Measurements from ENCODE around the gene CFTR. TPM values are rescaled to one million over a fixed set of nuclear protein-coding genes. Genes with fewer than 3 reads are reported as not detected.

CFTR gene
- polyA plus RNA-seq, 4 donors: 23.5 to 51.0 (median 26.5) TPM

DNA sequence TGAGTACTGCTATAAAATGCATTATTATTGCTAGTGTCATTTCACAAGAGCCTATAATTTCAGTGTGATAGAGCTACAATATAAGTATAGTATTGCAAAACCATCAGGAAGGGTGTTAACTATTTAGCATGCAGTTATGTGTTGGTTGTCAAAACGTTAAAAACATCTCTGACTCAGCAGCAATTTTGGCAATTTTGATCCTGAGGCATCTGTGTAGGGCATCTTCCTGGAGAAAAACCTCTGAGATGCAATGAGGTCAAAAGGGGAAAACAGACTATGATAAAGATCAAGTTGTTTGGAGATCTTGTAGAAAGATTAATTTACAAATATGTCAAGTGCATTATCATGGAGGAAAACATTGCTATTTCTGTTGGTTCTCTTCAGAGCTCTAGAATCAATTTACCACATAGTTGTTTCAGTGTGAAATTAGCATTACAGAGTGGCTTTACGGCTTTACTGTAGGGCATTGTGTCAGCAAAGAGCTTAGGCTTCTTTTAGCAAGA lies 5.3 kb downstream of the CFTR start:
- DNase-seq: peak; percentile 46 to 52
- 31 to 38% (median 37%) methylated on average over 2 of the region's 2 CpGs for WGBS, 3 donors
- H3K36me3 ChIP-seq (ENCODE audit: control insufficient read depth in 3 of 3, insufficient read depth in 2 of 3, low read depth in 1 of 3, low read length in 3 of 3): no peaks in the 10 kb centered on the region
- no peaks in the 10 kb centered on the region for H3K27me3 ChIP-seq (ENCODE audit: control insufficient read depth in 3 of 3, insufficient read depth in 3 of 3, low read length in 3 of 3)
- no peaks in the 10 kb centered on the region for H3K9me3 ChIP-seq (ENCODE audit: control insufficient read depth in 2 of 2, insufficient read depth in 1 of 2, low read depth in 1 of 2, low read length in 1 of 2)
- peaks cover 0 to 15% (median 2%) of the 10 kb centered on the region in 3 donors for H3K4me1 ChIP-seq (ENCODE audit: control insufficient read depth in 3 of 3, insufficient read depth in 2 of 3, low read depth in 1 of 3, low read length in 2 of 3)
- FAIRE-seq: no peak
- no peak overlapping the region for H3K4me3 ChIP-seq (ENCODE audit: low read depth in 1 of 3, low read length in 3 of 3)
- no peak overlapping the region for H3K27ac ChIP-seq (ENCODE audit: low read depth in 1 of 3, low read length in 2 of 3)

DNA sequence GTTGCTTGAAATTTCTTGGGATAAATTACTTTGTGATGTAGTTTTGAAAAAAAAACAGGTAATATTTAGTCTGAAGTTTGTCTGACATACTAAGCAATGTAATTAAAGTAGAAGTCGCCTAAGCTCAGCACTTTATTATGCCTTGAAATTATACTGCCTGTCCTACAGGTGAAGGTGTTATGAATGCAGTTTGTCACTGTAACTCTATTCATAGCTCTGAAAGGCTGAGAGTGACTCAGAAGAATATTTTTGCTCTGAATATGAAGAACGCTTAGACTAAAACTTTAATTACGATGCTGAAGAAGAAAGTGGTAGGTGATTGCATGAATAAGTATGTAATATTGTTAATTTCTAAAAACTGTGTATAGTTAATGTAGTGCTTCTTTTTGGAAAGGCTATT lies 9.2 kb downstream of the CFTR start:
- peaks cover 0 to 1% (median 0%) of the 10 kb centered on the region in 3 donors for H3K36me3 ChIP-seq (ENCODE audit: control insufficient read depth in 3 of 3, insufficient read depth in 2 of 3, low read depth in 1 of 3, low read length in 3 of 3)
- 39 to 67% (median 48%) methylated on average over 3 of the region's 3 CpGs for WGBS, 3 donors
- H3K9me3 ChIP-seq (ENCODE audit: control insufficient read depth in 2 of 2, insufficient read depth in 1 of 2, low read depth in 1 of 2, low read length in 1 of 2): no peaks in the 10 kb centered on the region
- H3K27me3 ChIP-seq (ENCODE audit: control insufficient read depth in 3 of 3, insufficient read depth in 3 of 3, low read length in 3 of 3): no peaks in the 10 kb centered on the region
- H3K27ac ChIP-seq (ENCODE audit: low read depth in 1 of 3, low read length in 2 of 3): peak overlapping the region in 1 of 3 donors; percentile 59
- DNase-seq (no peak), FAIRE-seq (no peak)
- peaks cover 0 to 26% (median 2%) of the 10 kb centered on the region in 3 donors for H3K4me1 ChIP-seq (ENCODE audit: control insufficient read depth in 3 of 3, insufficient read depth in 2 of 3, low read depth in 1 of 3, low read length in 2 of 3)
- no peak overlapping the region for H3K4me3 ChIP-seq (ENCODE audit: low read depth in 1 of 3, low read length in 3 of 3)

DNA sequence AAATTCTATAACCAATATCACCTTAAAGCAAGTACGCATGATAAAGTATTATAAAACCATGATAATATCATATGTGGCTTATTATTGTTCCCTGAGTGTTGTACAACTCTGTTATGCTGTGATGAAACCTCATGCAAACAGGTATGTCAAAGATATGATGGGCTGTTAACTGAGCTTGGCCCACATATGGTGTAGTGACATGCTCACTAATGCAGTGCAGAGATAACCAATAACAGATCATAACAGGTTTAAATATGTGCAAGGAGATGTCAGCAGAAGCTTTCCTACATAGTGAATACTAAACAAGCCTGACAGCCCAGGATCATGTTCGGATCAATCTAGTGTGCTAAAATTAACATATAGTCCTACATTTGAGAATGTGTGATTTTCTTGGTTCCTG lies 9.6 kb downstream of the CFTR start:
- DNase-seq: peak in 1 of 2 donors; percentile 49
- no peak for FAIRE-seq
- WGBS, 3 donors: 25 to 62% (median 54%) methylated on average over 2 of the region's 2 CpGs
- Histone ChIP-seq H3K36me3 (ENCODE audit: control insufficient read depth in 3 of 3, insufficient read depth in 2 of 3, low read depth in 1 of 3, low read length in 3 of 3) (peaks cover 0 to 1% (median 0%) of the 10 kb centered on the region in 3 donors), H3K4me3 (ENCODE audit: low read depth in 1 of 3, low read length in 3 of 3) (no peak overlapping the region), H3K9me3 (ENCODE audit: control insufficient read depth in 2 of 2, insufficient read depth in 1 of 2, low read depth in 1 of 2, low read length in 1 of 2) (no peaks in the 10 kb centered on the region), H3K4me1 (ENCODE audit: control insufficient read depth in 3 of 3, insufficient read depth in 2 of 3, low read depth in 1 of 3, low read length in 2 of 3) (peaks cover 0 to 27% (median 2%) of the 10 kb centered on the region in 3 donors), H3K27ac (ENCODE audit: low read depth in 1 of 3, low read length in 2 of 3) (peak overlapping the region in 2 of 3 donors; percentile 30 to 59), H3K27me3 (ENCODE audit: control insufficient read depth in 3 of 3, insufficient read depth in 3 of 3, low read length in 3 of 3) (no peaks in the 10 kb centered on the region)

DNA sequence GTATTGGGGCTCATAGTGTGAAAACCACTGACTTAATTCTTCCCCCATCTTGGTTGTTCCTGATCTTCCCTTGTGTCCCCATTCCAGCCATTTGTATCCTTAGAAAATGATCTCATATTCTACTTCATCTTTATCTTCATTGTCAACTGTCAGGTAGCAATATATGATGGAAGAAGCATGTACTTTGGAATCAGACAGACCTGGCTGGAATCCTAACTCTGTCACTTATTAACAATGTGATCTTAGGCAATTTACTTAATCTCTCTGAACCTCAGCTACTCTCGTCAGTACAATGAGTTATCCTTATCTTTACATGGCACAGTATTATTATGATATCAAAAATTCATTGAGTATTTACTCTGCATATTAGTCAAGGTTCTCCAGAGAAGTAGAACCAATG lies 10.1 kb downstream of the CFTR start:
- Histone ChIP-seq H3K4me3 (ENCODE audit: low read depth in 1 of 3, low read length in 3 of 3) (no peak overlapping the region), H3K4me1 (ENCODE audit: control insufficient read depth in 3 of 3, insufficient read depth in 2 of 3, low read depth in 1 of 3, low read length in 2 of 3) (peaks cover 0 to 31% (median 2%) of the 10 kb centered on the region in 3 donors), H3K9me3 (ENCODE audit: control insufficient read depth in 2 of 2, insufficient read depth in 1 of 2, low read depth in 1 of 2, low read length in 1 of 2) (no peaks in the 10 kb centered on the region), H3K27ac (ENCODE audit: low read depth in 1 of 3, low read length in 2 of 3) (peak overlapping the region in 1 of 3 donors; percentile 59), H3K36me3 (ENCODE audit: control insufficient read depth in 3 of 3, insufficient read depth in 2 of 3, low read depth in 1 of 3, low read length in 3 of 3) (peaks cover 0 to 1% (median 0%) of the 10 kb centered on the region in 3 donors), H3K27me3 (ENCODE audit: control insufficient read depth in 3 of 3, insufficient read depth in 3 of 3, low read length in 3 of 3) (no peaks in the 10 kb centered on the region)
- peak; percentile 91 to 96 for DNase-seq
- WGBS, 3 donors: 13 to 60% (median 33%) methylated on average over 1 of the region's 1 CpG
- FAIRE-seq: peak; percentile 30

DNA sequence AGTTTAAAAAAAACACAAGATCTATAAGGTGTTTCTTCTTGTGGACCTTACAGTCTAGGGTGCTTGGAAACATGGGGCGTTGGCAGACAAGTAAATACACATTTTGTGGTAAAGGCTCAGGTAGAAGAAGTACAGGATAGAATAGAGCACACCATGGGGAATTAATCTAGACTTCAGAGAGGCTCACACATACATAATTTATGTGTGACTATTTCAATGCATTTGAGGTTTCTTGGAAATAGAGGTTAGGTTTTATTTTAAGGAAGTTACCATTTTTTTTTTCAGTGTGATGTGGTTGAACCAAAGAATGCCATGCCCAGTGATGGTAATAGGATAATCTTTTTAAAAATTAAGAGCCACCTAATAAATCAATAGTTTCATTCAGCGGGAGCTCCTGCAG lies 12.8 kb downstream of the CFTR start:
- Histone ChIP-seq H3K4me1 (ENCODE audit: control insufficient read depth in 3 of 3, insufficient read depth in 2 of 3, low read depth in 1 of 3, low read length in 2 of 3) (peaks cover 0 to 35% (median 2%) of the 10 kb centered on the region in 3 donors), H3K4me3 (ENCODE audit: low read depth in 1 of 3, low read length in 3 of 3) (no peak overlapping the region), H3K27ac (ENCODE audit: low read depth in 1 of 3, low read length in 2 of 3) (no peak overlapping the region), H3K36me3 (ENCODE audit: control insufficient read depth in 3 of 3, insufficient read depth in 2 of 3, low read depth in 1 of 3, low read length in 3 of 3) (peaks cover 0 to 1% (median 0%) of the 10 kb centered on the region in 3 donors), H3K27me3 (ENCODE audit: control insufficient read depth in 3 of 3, insufficient read depth in 3 of 3, low read length in 3 of 3) (no peaks in the 10 kb centered on the region), H3K9me3 (ENCODE audit: control insufficient read depth in 2 of 2, insufficient read depth in 1 of 2, low read depth in 1 of 2, low read length in 1 of 2) (no peaks in the 10 kb centered on the region)
- no peak for FAIRE-seq
- DNase-seq: no peak
- 79 to 82% (median 82%) methylated on average over 2 of the region's 2 CpGs for WGBS, 3 donors

DNA sequence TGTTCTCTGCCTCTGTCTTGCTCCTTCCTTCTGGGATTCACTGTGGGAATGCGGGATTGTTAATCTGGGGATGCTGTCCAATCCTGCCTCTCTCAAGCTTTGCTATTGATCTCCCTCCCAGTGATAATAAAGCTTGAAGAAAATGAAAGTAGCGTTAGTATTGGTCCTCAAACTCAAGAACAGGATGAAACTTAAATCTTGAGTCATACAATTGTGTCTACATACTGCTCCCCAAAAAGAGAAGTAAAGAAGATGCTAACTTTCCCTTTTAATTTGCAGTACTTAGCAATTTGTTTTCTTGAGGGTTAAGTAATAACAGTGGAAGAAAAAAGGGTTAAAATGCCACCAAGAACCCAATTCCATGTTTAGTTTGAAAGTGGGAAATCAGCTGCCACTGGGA lies 13.6 kb downstream of the CFTR start:
- Histone ChIP-seq H3K4me3 (ENCODE audit: low read depth in 1 of 3, low read length in 3 of 3) (no peak overlapping the region), H3K36me3 (ENCODE audit: control insufficient read depth in 3 of 3, insufficient read depth in 2 of 3, low read depth in 1 of 3, low read length in 3 of 3) (peaks cover 0 to 1% (median 0%) of the 10 kb centered on the region in 3 donors), H3K9me3 (ENCODE audit: control insufficient read depth in 2 of 2, insufficient read depth in 1 of 2, low read depth in 1 of 2, low read length in 1 of 2) (no peaks in the 10 kb centered on the region), H3K4me1 (ENCODE audit: control insufficient read depth in 3 of 3, insufficient read depth in 2 of 3, low read depth in 1 of 3, low read length in 2 of 3) (peaks cover 0 to 33% (median 2%) of the 10 kb centered on the region in 3 donors), H3K27me3 (ENCODE audit: control insufficient read depth in 3 of 3, insufficient read depth in 3 of 3, low read length in 3 of 3) (no peaks in the 10 kb centered on the region), H3K27ac (ENCODE audit: low read depth in 1 of 3, low read length in 2 of 3) (no peak overlapping the region)
- WGBS, 3 donors: 81 to 84% (median 82%) methylated on average over 2 of the region's 2 CpGs
- FAIRE-seq (no peak), DNase-seq (no peak)

DNA sequence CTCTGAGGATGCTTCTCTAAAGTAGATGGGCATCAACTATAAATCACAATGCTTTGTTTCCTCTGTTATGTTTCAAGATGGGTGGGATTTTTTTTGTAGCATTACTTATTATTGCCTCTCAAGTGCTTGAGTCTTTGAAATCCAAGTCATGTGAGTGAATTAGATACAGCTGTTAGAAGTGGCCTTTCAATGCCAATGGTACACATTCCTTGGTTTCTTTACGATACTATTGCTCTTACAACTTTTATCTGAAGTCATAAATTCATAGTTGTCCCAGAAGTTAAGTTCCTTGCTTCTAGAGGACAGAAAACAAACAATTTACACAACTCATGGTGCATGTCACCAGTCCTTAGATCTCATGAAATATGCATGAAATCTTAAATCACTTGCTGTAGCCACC lies 15.5 kb downstream of the CFTR start:
- Histone ChIP-seq H3K4me1 (ENCODE audit: control insufficient read depth in 3 of 3, insufficient read depth in 2 of 3, low read depth in 1 of 3, low read length in 2 of 3) (peaks cover 0 to 25% (median 0%) of the 10 kb centered on the region in 3 donors), H3K36me3 (ENCODE audit: control insufficient read depth in 3 of 3, insufficient read depth in 2 of 3, low read depth in 1 of 3, low read length in 3 of 3) (peaks cover 0 to 1% (median 0%) of the 10 kb centered on the region in 3 donors), H3K27me3 (ENCODE audit: control insufficient read depth in 3 of 3, insufficient read depth in 3 of 3, low read length in 3 of 3) (no peaks in the 10 kb centered on the region), H3K9me3 (ENCODE audit: control insufficient read depth in 2 of 2, insufficient read depth in 1 of 2, low read depth in 1 of 2, low read length in 1 of 2) (no peaks in the 10 kb centered on the region), H3K27ac (ENCODE audit: low read depth in 1 of 3, low read length in 2 of 3) (peak overlapping the region in 1 of 3 donors; percentile 56), H3K4me3 (ENCODE audit: low read depth in 1 of 3, low read length in 3 of 3) (no peak overlapping the region)
- DNase-seq (peak in 1 of 2 donors; percentile 71), FAIRE-seq (no peak)
- 0 to 38% (median 25%) methylated on average over 1 of the region's 1 CpG for WGBS, 3 donors

DNA sequence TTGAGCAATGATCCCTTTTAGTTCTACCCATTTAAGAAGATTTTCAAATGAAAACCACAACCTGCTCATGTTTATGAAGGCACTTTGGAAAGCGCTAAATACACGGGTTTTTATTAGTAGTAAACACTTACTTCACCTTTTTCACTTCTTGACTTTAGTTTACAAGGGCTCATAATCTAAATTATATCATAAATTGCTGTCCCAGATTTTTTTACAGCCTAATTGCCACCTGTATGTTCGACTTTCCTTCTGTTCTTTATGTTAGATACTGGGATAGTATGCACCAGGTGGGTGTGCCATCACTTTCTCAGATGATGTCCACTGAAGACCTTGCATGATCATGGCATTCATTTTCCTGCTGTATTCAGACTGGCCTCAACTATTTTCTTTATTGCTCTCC lies 22.5 kb downstream of the CFTR start:
- 20 to 56% (median 20%) methylated on average over 3 of the region's 3 CpGs for WGBS, 3 donors
- FAIRE-seq (no peak), DNase-seq (peak; percentile 56 to 57)
- Histone ChIP-seq H3K9me3 (ENCODE audit: control insufficient read depth in 2 of 2, insufficient read depth in 1 of 2, low read depth in 1 of 2, low read length in 1 of 2) (no peaks in the 10 kb centered on the region), H3K4me1 (ENCODE audit: control insufficient read depth in 3 of 3, insufficient read depth in 2 of 3, low read depth in 1 of 3, low read length in 2 of 3) (peaks cover 0 to 7% (median 0%) of the 10 kb centered on the region in 3 donors), H3K27ac (ENCODE audit: low read depth in 1 of 3, low read length in 2 of 3) (no peak overlapping the region), H3K36me3 (ENCODE audit: control insufficient read depth in 3 of 3, insufficient read depth in 2 of 3, low read depth in 1 of 3, low read length in 3 of 3) (peaks cover 0 to 10% (median 0%) of the 10 kb centered on the region in 3 donors), H3K27me3 (ENCODE audit: control insufficient read depth in 3 of 3, insufficient read depth in 3 of 3, low read length in 3 of 3) (no peaks in the 10 kb centered on the region), H3K4me3 (ENCODE audit: low read depth in 1 of 3, low read length in 3 of 3) (no peak overlapping the region)

DNA sequence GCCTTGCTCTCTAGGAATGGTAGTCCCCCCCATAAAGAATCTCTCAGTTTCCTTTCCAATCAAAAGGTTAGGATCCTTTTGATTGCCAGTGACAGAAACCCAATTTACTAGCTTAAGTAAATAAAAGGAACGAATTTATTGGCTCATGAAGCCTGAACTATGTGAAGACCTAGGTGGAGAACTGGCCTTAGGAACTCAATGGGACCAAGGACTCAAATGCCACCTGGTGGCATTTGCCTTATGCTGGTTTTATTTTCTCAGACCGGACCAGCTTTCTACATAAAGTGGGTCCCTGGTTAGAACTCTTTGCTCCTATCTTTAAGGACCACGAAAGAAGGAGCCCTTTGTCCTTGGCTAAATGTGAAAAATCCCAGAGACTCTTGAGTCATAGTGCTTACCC lies 25.4 kb downstream of the CFTR start:
- H3K27ac ChIP-seq (ENCODE audit: low read depth in 1 of 3, low read length in 2 of 3): no peak overlapping the region
- peaks cover 0 to 3% (median 0%) of the 10 kb centered on the region in 3 donors for H3K4me1 ChIP-seq (ENCODE audit: control insufficient read depth in 3 of 3, insufficient read depth in 2 of 3, low read depth in 1 of 3, low read length in 2 of 3)
- no peak overlapping the region for H3K4me3 ChIP-seq (ENCODE audit: low read depth in 1 of 3, low read length in 3 of 3)
- DNase-seq (no peak), FAIRE-seq (no peak)
- no peaks in the 10 kb centered on the region for H3K9me3 ChIP-seq (ENCODE audit: control insufficient read depth in 2 of 2, insufficient read depth in 1 of 2, low read depth in 1 of 2, low read length in 1 of 2)
- no peaks in the 10 kb centered on the region for H3K27me3 ChIP-seq (ENCODE audit: control insufficient read depth in 3 of 3, insufficient read depth in 3 of 3, low read length in 3 of 3)
- H3K36me3 ChIP-seq (ENCODE audit: control insufficient read depth in 3 of 3, insufficient read depth in 2 of 3, low read depth in 1 of 3, low read length in 3 of 3): peaks cover 0 to 13% (median 1%) of the 10 kb centered on the region in 3 donors
- WGBS, 3 donors: 59 to 66% (median 60%) methylated on average over 3 of the region's 3 CpGs

All from small intestine (tissue), 7 donors.